GM23248 (cell line): Measurements from ENCODE around the gene SH3PXD2A. TPM values are rescaled to one million over a fixed set of nuclear protein-coding genes. Genes with fewer than 3 reads are reported as not detected.

Source experiments
- DNase-seq: peaks from one replicate; pipeline ENCODE4 v3.0.0-alpha.2; 2015
- H2AFZ ChIP-seq: fragments of 200-600 bp; sonication (generic); 2 replicates; pipeline ENCODE4 v1.6.1; 2016; ENCODE audit warnings: antibody characterized with exemption
- H3F3A ChIP-seq: fragments of 200-600 bp; sonication (generic); 2 replicates; pipeline ENCODE4 v1.6.1; 2016; ENCODE audit warnings: mild to moderate bottlenecking, antibody characterized with exemption, mixed run types; ENCODE audit not compliant: insufficient read depth
- H3K27ac ChIP-seq: fragments of 200-600 bp; sonication (generic); 2 replicates; pipeline ENCODE4 v1.5.1; 2016; ENCODE audit warnings: mild to moderate bottlenecking
- H3K27me3 ChIP-seq: fragments of 200-600 bp; sonication (generic); replicated peaks from 2 replicates; pipeline ENCODE4 v1.6.1; 2016; ENCODE audit warnings: mild to moderate bottlenecking; ENCODE audit not compliant: insufficient read depth
- H3K36me3 ChIP-seq: fragments of 200-600 bp; sonication (generic); 2 replicates; pipeline ENCODE4 v1.6.1; 2016; ENCODE audit warnings: low read depth, mild to moderate bottlenecking
- H3K4me1 ChIP-seq: fragments of 200-600 bp; sonication (generic); 2 replicates; pipeline ENCODE4 v1.6.1; 2016; ENCODE audit warnings: mild to moderate bottlenecking; ENCODE audit not compliant: insufficient read depth
- H3K4me2 ChIP-seq: fragments of 200-600 bp; sonication (generic); one replicate; pipeline ENCODE4 v1.6.1; 2016; ENCODE audit warnings: mild to moderate bottlenecking; ENCODE audit not compliant: unreplicated experiment
- H3K4me3 ChIP-seq: fragments of 200-600 bp; sonication (generic); 2 replicates; pipeline ENCODE4 v1.5.1; 2016; ENCODE audit warnings: mild to moderate bottlenecking
- H3K79me2 ChIP-seq: fragments of 200-600 bp; sonication (generic); 2 replicates; pipeline ENCODE4 v1.6.1; 2016; ENCODE audit warnings: mild to moderate bottlenecking; ENCODE audit not compliant: insufficient read depth
- H3K9ac ChIP-seq: fragments of 200-600 bp; sonication (generic); 2 replicates; pipeline ENCODE4 v1.6.1; 2016; ENCODE audit warnings: mild to moderate bottlenecking
- H3K9me2 ChIP-seq: fragments of 200-600 bp; sonication (generic); 2 replicates; pipeline ENCODE4 v1.6.1; 2016; ENCODE audit warnings: mixed run types, mild to moderate bottlenecking, moderate library complexity; ENCODE audit not compliant: insufficient read depth
- H3K9me3 ChIP-seq: fragments of 200-600 bp; sonication (generic); one replicate; pipeline ENCODE4 v1.6.1; 2017; ENCODE audit warnings: low read depth
- H4K20me1 ChIP-seq: fragments of 200-600 bp; sonication (generic); 2 replicates; pipeline ENCODE4 v1.6.0; 2016; ENCODE audit not compliant: insufficient read depth
- EZH2 ChIP-seq: fragments of 200-600 bp; sonication (generic); IDR thresholded peaks from 2 replicates; pipeline ENCODE4 v1.6.1; 2018; ENCODE audit warnings: antibody characterized with exemption, mild to moderate bottlenecking; ENCODE audit not compliant: insufficient read depth, poor library complexity, severe bottlenecking
- EZH2phosphoT487 ChIP-seq: fragments of 200-600 bp; sonication (generic); IDR thresholded peaks from 2 replicates; pipeline ENCODE4 v1.6.1; 2018; ENCODE audit warnings: antibody characterized with exemption, moderate library complexity, mild to moderate bottlenecking, low read depth; ENCODE audit not compliant: insufficient read depth
- WGBS, 2 experiments: methylation state at CpG; one replicate each; pipeline ENCODE4 v1.1.6; 2015 to 2017; ENCODE audit warnings: low lambda C conversion rate in 2 of 2, low coverage in 1 of 2; ENCODE audit errors: missing lambda C conversion rate in 2 of 2; 5-methylcytosine and 5-hydroxymethylcytosine counted together
- in situ Hi-C: fragments of 300-500 bp; cut with MboI; formaldehyde crosslinking; loops from 2 replicates; pipeline ENCODE4 v1.15.0; 2020
- polyA plus RNA-seq: library from polyadenylated mRNA; unstranded; fragments of >200 nt; fragmentation: Nextera tagmentation; extraction: Ambion mirVana; gene quantifications from 2 replicates; pipeline ENCODE4 v1.2.1, GENCODE V29; 2016
- total RNA-seq: library from RNA; depleted of rRNA; stranded (reverse); fragments of >200 nt; shearing (Covaris generic); gene quantifications from 2 replicates; pipeline ENCODE4 v1.2.3, GENCODE V29; 2014

SH3PXD2A gene
- total and polyA plus RNA-seq, 2 experiments from 2014 or later: 34.0 to 58.0 TPM

DNA sequence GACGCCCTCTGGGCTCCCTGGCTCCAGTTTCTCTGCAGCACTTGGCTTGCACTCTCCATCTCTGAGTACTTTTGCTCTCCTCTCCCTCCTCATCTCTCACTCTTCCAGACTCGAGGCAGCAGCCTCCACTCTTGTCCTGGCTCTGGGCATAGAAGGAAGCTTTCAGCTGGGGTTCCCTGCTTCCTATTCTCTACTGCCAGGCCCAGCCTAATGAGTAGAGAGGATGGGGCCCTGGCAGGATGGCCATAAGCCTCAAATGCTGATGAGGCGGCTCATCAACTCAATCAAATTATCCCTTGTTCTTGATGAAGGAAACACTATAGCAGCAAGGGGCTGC lies 306.1 kb downstream of the SH3PXD2A start:
- Histone ChIP-seq H3K27ac (no peak overlapping the region), H3K4me1 (no peaks in the 10 kb centered on the region), H3K4me2 (no peak overlapping the region), H3K4me3 (no peak overlapping the region), H3K27me3 (peaks cover 19% of the 10 kb centered on the region), H3K9ac (no peak overlapping the region), H3K9me3 (no peaks in the 10 kb centered on the region), H4K20me1 (no peaks in the 10 kb centered on the region), H3K9me2 (no peaks in the 10 kb centered on the region), H2AFZ (no peak overlapping the region), H3K79me2 (no peaks in the 10 kb centered on the region), H3K36me3 (no peaks in the 10 kb centered on the region), H3F3A (no peaks in the 10 kb centered on the region)
- TF ChIP-seq EZH2phosphoT487: no peak
- no peak for TF ChIP-seq EZH2
- no peak for DNase-seq
- WGBS, 2 experiments: 59 to 66% methylated on average over 3 of the region's 3 CpGs
- in situ Hi-C loops: no loop called here

DNA sequence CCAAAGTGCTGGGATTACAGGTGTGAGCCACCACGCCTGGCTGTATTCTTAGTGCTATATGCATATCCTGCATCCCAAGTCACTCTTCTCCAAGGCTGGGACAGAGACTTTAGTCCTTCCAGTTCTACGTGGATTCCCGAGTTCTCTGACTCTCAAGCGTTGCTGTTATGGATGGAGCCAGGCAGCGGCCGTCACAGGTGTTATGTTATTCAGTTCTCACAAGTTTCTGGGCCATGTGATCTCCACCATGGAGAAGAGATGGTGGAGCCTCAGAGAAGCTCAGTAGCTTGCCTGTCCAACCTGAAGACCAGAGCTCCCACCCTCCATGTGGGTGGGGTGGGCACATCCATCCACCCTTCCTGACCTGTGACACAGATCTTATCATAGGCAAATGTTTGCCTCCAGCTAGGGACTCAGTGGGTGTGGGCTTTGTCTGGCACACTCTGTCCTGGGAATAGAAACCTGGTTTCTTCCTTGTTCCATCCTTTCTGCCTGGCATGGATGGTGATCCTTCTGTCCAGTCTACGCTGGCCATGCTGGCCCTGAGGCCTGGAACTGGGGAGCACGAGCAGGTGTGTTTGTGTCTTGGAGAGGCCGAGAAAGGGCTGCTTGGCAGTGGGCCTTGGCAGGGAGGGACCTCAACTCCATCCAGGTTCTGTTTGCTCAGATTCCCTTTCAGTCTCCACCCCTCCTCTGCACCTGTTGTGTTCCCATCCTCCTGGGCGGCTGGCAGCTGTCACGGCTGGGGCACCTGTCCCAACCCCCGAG lies 306.6 kb downstream of the SH3PXD2A start:
- Histone ChIP-seq H3K36me3 (no peaks in the 10 kb centered on the region), H3K4me3 (no peak overlapping the region), H4K20me1 (no peaks in the 10 kb centered on the region), H3K9ac (no peak overlapping the region), H2AFZ (no peak overlapping the region), H3K79me2 (no peaks in the 10 kb centered on the region), H3K4me1 (no peaks in the 10 kb centered on the region), H3F3A (no peaks in the 10 kb centered on the region), H3K9me3 (no peaks in the 10 kb centered on the region), H3K27ac (no peak overlapping the region), H3K27me3 (peaks cover 19% of the 10 kb centered on the region), H3K4me2 (no peak overlapping the region), H3K9me2 (no peaks in the 10 kb centered on the region)
- WGBS, 2 experiments: 75 to 77% methylated on average over 12 of the region's 12 CpGs
- DNase-seq: no peak
- in situ Hi-C loops: no loop called here
- TF ChIP-seq EZH2phosphoT487: no peak
- no peak for TF ChIP-seq EZH2

DNA sequence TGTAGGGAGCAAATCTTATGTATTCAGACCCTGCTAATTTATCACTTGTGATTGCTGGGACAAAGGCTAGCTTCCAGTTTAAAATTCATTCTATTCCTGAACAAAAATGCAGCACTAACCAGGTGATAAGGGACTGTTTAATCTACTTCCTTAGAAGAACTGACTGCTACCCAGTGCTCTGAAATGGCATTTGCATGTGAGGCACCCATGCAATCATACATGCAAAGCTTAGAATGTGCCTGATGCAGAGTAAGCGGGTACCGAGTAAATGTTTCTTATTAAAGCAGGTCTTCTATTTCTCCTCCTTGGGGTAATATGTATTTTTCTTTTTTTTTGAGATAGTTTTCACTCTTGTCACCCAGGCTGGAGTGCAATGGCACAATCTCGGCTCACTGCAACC lies 307.4 kb downstream of the SH3PXD2A start:
- no peaks in the 10 kb centered on the region for H3K36me3 ChIP-seq
- no peaks in the 10 kb centered on the region for H3F3A ChIP-seq
- H3K27me3 ChIP-seq: peaks cover 21% of the 10 kb centered on the region
- no peak overlapping the region for H3K9ac ChIP-seq
- H3K4me1 ChIP-seq: no peaks in the 10 kb centered on the region
- no peak for DNase-seq
- in situ Hi-C loops: no loop called here
- 81 to 92% methylated on average over 3 of the region's 3 CpGs for WGBS, 2 experiments
- no peak overlapping the region for H3K4me2 ChIP-seq
- H3K79me2 ChIP-seq: no peaks in the 10 kb centered on the region
- no peak overlapping the region for H3K4me3 ChIP-seq
- no peak overlapping the region for H3K27ac ChIP-seq
- TF ChIP-seq EZH2 (no peak), EZH2phosphoT487 (no peak)
- H3K9me2 ChIP-seq: no peaks in the 10 kb centered on the region
- no peaks in the 10 kb centered on the region for H3K9me3 ChIP-seq
- H2AFZ ChIP-seq: no peak overlapping the region
- H4K20me1 ChIP-seq: no peaks in the 10 kb centered on the region

DNA sequence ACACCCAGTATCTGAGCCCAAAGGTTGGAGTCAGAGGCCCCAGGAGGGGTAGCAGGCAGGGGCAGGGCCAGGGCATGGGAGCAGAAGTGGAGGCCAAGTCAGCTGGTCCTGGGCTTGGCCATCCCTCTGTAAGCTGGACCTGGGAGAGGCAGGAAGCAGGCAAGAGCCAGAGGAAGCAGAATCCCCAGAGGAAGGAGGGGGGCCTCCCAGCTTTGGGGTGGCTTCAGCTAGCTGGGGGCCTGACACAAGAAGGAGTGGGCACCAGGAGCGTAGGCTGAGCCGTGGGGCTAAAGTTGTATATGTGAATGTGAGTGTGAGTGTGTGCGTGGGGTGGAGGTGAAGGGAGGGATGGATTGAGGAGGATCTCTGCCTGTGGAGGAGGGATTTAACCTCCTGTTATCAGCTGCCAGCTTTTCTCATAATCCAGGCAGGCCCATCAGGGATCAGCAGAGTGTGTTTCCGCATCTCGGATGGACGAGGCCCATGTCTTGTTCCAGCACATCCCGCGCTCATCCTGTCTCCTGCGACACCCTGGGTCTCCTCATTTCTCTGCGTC lies 307.9 kb downstream of the SH3PXD2A start:
- Histone ChIP-seq H3K79me2 (no peaks in the 10 kb centered on the region), H3K4me3 (no peak overlapping the region), H3K4me2 (no peak overlapping the region), H3F3A (no peaks in the 10 kb centered on the region), H3K4me1 (no peaks in the 10 kb centered on the region), H3K27ac (no peak overlapping the region), H2AFZ (no peak overlapping the region), H3K9me3 (no peaks in the 10 kb centered on the region), H3K9me2 (no peaks in the 10 kb centered on the region), H3K36me3 (no peaks in the 10 kb centered on the region), H3K9ac (no peak overlapping the region), H4K20me1 (no peaks in the 10 kb centered on the region), H3K27me3 (peaks cover 21% of the 10 kb centered on the region)
- in situ Hi-C loops: no loop called here
- no peak for DNase-seq
- TF ChIP-seq EZH2: no peak
- TF ChIP-seq EZH2phosphoT487: no peak
- WGBS, 2 experiments: 76 to 85% methylated on average over 10 of the region's 10 CpGs
